Omental fat pad (tissue), 4 donors: ENCODE data around the gene PAK4. TPM values are rescaled to one million over a fixed set of nuclear protein-coding genes. Genes with fewer than 3 reads are reported as not detected.

Source experiments
- ATAC-seq: fragments of 150-250 bp; one replicate; pipeline ENCODE4 v1.9.1; 2016; ENCODE audit warnings: mild to moderate bottlenecking, moderate library complexity; ENCODE audit not compliant: low FRiP score
- DNase-seq: peaks from one replicate; pipeline ENCODE4 v3.0.0-alpha.2; 2019; ENCODE audit warnings: low spot score
- CTCF ChIP-seq, 3 donors: fragments of 450-650 bp; IDR thresholded peaks; one replicate each; pipeline ENCODE4 v1.5.1; 2016 to 2017; ENCODE audit warnings: antibody characterized with exemption in 3 of 3, mild to moderate bottlenecking in 3 of 3, moderate library complexity in 2 of 3
- total RNA-seq, 4 donors: library from RNA; depleted of rRNA; stranded (reverse); fragments of >200 nt; gene quantifications; one replicate each; pipeline ENCODE4 v1.1.0, GENCODE V29; 2016

The PAK4 gene
- total RNA-seq, 4 donors from 2014 or later = 4.6 to 9.8 (median 6.3) TPM

- ATAC-seq (no peak), DNase-seq (no peak)
- no peak for TF ChIP-seq CTCF (IDR thresholded peaks at IDR 0.05)
Measured at GRCh38 chr19:39162441-39163043, 37.0 kb downstream of the PAK4 start.

GRCh38 chr19:39163621-39164020 lies 38.0 kb downstream of the PAK4 start:
- DNase-seq (no peak), ATAC-seq (no peak)
- no peak for TF ChIP-seq CTCF (IDR thresholded peaks at IDR 0.05)

GRCh38 chr19:39164289-39164688 lies 38.7 kb downstream of the PAK4 start:
- DNase-seq = no peak
- TF ChIP-seq CTCF (IDR thresholded peaks at IDR 0.05) = no peak
- no peak for ATAC-seq

- no peak for ATAC-seq
- TF ChIP-seq CTCF (IDR thresholded peaks at IDR 0.05) = no peak
- DNase-seq = no peak
Measured at GRCh38 chr19:39165857-39166256, 40.3 kb downstream of the PAK4 start.

GRCh38 chr19:39166571-39167391 lies 41.2 kb downstream of the PAK4 start:
- no peak for TF ChIP-seq CTCF (IDR thresholded peaks at IDR 0.05)
- no peak for ATAC-seq
- DNase-seq = no peak

GRCh38 chr19:39167461-39168257 lies 42.1 kb downstream of the PAK4 start:
- ATAC-seq (peak; percentile 26), DNase-seq (no peak)
- TF ChIP-seq CTCF (IDR thresholded peaks at IDR 0.05) = no peak
